GM19468 (cell line): ENCODE measurements around the gene ITFG1.
A peak's percentile ranks its signal among the peaks of the same experiment; 100 is the strongest.

Source experiments
- ATAC-seq: cut with Tn5 transposase; IDR thresholded peaks from one replicate; pipeline ENCODE4 v1.9.1; 2021; ENCODE audit warnings: mild to moderate bottlenecking, moderate library complexity, moderate number of reproducible peaks; ENCODE audit not compliant: unreplicated experiment; ENCODE audit errors: extremely low read depth

The ITFG1 gene

DNA sequence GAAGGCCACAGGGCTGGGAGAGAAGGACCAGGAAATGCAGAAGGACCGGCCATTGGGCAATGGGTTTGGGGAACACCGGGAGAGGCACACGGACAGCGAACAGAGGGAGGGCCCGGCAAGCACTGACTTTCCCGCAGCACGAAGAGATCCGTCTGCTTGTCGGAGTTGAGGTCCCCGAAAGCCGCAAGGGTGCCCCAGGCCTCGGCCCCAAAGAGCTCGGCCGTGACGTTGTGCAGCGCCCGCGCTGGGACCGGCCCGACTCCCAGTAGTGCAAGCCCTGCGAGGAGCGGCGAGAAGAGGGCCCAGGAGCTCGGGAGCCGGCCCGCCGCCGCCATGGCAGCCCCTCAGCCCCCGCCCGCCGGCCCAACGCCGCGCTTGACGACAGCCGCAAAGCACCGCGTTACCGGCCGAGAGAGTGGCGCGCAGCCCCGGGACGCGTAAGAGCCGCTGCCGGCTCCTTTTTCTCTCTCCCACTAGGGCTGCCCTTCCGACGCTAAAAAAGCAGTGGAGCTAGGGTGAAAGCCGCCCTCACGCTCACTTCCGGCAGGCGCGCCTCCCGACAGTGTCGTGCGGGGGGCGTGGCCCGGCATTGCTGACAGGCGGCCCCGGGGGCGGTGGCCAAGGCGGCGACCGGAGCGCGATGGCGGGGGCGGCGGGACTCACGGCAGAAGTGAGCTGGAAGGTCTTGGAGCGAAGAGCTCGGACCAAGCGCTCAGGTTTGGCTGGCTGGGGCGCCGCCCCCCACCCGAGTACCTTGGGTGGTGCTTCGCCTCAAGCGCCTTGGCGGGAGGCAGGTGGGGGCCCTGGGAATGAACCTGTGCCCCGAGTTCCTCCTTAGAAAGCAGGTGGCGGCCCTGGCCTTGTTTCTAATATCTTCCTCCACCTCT lies at the start of gene ITFG1, which contains the start of gene PHKB:
Gene ITFG1, minus strand, starts transcription at position 353 of the 887 bp plus-strand sequence. Its CDS starts 18 bp downstream, at position 335.
Gene PHKB, plus strand, starts transcription at position 621 of the 887 bp plus-strand sequence. Its CDS starts 20 bp downstream, at position 641.
- ATAC-seq = peak; percentile 70

- ATAC-seq = no peak
Measured at GRCh38 chr16:47507701-47508100, 46.8 kb upstream of the ITFG1 start.

- no peak for ATAC-seq
Measured at GRCh38 chr16:47506800-47507199, 45.9 kb upstream of the ITFG1 start.

- no peak for ATAC-seq
Measured at GRCh38 chr16:47504599-47504998, 43.7 kb upstream of the ITFG1 start.

GRCh38 chr16:47503936-47504335 lies 43.1 kb upstream of the ITFG1 start:
- ATAC-seq = no peak

GRCh38 chr16:47499700-47500264 lies 38.9 kb upstream of the ITFG1 start:
- no peak for ATAC-seq

DNA sequence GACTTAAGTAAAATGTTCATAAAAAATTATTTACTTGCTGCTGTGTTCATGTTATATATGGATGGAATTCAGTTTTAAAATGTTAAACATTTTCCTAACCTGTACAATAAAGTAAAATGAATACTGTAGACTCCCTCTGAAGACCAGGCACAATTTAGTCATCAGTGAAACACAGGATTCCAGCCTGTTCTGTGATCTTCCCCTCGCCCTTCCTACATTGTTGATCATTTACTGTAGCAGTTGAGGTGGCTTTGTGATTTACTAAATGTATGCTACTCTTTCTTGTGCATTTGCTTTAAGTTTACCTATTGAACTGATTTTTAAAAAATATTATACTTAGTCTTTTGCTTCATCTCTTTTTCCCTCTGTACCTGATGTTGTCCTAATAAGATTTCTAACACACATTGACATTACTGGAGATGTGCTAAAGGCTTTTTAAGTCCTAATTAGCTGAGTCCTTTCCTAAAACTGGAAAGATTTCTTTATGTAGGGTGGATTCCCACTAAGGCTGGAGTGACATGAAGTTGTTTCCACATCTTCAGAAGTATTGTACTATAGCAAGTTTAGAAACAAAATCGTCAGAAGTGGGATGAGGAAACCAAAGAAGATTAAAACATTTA lies 38.3 kb upstream of the ITFG1 start:
- no peak for ATAC-seq

DNA sequence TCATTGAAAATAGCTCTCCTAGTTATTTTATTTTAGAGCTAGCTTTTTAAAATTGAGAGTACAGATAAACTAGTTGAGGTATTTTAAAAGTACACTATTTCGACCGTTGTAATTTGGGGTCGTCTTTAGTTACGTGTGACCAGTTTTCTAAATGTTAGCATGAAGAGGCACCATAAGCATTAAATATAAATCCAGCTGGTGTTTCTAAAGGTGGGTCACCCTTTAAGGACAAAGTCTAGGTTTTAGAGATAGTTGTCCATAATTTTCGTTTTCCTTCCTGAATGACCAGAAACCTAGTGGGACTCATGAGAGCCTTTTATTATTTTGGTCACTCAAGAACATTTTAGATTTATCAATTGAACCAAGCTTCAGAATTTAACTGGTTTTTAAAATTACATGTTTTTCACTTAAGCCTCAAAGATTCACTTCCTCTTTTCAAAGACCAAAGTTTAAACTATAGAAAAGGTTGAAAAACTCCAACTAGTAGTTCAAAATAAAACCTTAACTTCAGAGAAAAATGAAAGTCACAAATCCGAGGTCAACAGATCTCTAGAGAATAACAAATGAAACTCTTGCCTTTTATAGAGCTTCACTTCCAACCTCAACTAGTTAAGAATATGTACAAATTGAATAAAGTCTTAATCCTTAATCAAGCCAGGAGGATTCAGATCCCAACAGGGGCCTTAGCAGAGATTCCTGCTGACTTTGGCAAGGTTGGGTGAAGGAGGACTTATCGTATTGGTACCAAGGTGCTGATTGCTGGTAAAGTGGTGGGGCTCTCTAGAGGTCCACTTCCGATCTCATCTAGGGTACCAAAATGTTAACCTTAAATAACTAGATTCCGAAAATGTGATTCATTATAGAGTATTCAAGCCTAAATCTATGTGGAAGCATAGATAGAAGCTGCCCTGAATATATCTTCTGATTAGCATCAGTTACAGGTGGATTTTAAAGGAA lies 32.8 kb upstream of the ITFG1 start:
- peak; percentile 23 for ATAC-seq

DNA sequence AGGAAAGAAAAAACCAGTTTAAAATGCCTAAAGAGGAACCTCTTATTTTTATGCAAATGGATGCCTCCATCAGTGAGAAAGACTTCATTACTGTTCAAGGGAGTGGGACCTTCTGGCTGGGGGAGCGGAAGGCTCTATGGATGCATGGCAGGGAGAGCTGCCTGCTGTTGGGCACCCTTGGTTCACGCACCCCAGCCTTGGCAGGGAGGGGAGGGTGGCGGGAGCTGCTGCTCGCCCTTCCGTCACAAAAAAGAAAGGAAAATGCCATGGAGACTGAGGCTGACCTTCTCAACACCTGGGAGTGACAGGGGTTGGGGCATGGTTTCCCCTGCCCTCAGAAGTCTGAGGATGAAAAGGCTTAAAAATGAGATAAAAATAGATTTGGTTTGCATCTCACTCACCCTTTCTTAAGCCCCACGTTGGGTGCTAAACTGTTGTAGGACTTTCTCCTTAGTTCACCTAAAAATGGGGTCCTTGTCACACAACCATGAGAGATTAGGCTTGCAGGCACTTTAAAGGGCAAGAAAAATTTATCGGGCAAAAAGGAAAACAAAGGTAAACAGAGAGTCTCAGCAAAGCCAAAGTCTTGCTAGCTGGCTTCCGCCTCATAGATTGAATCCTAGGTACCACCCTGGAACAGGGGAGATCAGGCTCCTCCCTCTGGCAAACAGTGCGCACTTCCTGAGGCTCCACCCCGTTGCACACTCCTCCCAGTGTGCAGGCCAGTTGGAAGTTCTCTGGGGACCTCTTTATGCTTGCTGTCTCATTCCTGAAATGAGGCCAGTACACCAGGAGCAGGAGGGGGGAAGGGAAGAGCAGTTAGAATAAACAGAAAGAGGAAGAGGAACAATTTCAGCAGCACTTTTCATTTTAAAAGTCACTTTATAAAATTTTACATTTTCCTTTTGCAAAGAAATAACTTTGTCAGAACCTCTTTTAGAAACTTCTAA lies 31.8 kb upstream of the ITFG1 start:
- peak; percentile 88 for ATAC-seq

DNA sequence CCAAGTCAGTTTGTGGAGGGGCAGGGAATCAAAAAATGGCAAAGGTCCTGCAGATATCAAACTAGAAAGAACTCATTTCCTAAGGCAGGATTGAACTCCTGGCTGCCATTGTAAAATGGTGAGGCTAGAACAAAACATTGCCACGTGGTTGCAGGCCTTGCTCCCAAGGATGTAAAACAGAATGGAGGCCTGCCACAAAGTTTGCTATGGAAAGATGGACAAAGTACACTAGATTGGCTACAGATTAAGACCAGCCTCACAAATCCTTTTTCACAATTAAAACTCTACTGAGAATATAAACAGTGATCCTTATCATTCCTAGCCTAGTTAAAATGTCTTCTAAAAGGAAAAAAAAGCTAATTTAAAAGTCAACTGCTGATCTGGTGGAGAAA lies 31.2 kb upstream of the ITFG1 start:
- no peak for ATAC-seq

DNA sequence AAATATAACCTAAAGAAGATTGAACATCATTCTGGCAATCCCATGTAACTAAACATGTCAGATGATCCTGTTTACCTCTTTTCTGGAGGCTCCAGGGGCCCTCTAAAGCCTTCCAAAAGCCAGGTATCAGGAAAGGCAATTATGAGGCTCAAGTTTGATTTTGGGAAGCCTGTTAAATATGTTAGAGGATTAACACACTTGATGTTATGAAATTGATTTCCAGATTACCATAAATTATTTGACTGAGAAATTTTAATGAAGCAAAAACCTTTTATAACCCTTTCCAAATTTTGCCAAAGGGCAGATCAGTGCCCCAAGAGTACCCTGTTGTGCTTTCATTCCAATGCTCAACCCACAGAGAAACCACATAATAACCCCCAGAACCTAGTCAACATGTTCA lies 29.6 kb upstream of the ITFG1 start:
- ATAC-seq = no peak

DNA sequence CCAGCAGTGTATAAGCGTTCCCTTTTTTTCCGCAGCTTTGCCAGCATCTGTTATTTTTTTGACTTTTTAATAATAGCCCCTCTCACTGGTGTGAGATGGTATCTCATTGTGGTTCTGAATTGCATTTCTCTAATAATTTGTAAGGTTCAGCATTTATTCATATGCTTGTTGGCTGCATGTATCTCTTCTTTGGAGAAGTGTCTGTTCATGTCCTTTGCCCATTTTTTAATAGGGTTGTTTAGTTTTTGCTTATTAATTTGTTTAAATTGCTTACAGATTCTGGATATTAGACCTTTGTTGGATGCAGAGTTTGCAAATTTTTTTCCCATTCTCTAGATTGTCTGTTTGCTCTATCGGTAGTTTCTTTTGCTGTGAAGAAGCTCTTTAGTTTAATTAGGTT lies 27.2 kb upstream of the ITFG1 start:
- no peak for ATAC-seq

- ATAC-seq = no peak
Measured at GRCh38 chr16:47486856-47487255, 26.0 kb upstream of the ITFG1 start.

GRCh38 chr16:47483616-47484015 lies 22.8 kb upstream of the ITFG1 start:
- no peak for ATAC-seq

GRCh38 chr16:47481698-47482374 lies 21.0 kb upstream of the ITFG1 start:
- no peak for ATAC-seq

GRCh38 chr16:47480410-47480809 lies 19.5 kb upstream of the ITFG1 start:
- ATAC-seq = no peak

DNA sequence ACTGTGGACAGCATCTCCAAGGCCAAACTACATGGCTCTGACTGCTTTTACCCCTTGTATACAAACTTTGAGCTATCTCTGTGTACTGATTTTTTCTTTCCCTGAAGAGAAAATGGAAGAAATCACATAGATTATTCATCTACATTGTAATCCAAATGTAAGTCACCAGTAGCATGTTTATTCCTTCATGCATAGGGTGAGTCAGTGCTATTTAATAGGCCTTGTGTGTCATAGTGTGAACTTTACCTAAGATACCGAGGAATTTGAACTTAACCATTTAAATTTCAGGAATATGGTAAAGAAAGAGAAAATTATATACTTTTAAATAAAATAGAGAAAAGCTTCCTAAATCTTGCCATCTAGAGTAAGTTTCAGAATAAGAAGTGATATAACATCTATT lies 16.8 kb upstream of the ITFG1 start:
- ATAC-seq = no peak

- no peak for ATAC-seq
Measured at GRCh38 chr16:47476654-47477345, 15.9 kb upstream of the ITFG1 start.
